Uterus (tissue), 2 donors: ENCODE results near the gene SUFU.

Experiments
- POLR2A ChIP-seq, 2 donors: fragments of 450-650 bp; IDR thresholded peaks; one replicate each; pipeline ENCODE4 v1.6.1; 2016; ENCODE audit warnings: antibody characterized with exemption in 2 of 2, mild to moderate bottlenecking in 1 of 2, moderate library complexity in 1 of 2
- TF ChIP-seq, protein P1 (sequence below), 4 experiments: fragments of 200-600 bp in 2 of 4; fragments of 450-650 bp in 2 of 4; sonication (generic) in 2 of 4; IDR thresholded peaks; one replicate each; pipeline ENCODE4 v1.5.1; 2016 to 2019; ENCODE audit warnings: antibody characterized with exemption in 4 of 4, mild to moderate bottlenecking in 2 of 4, moderate library complexity in 1 of 4

DNA sequence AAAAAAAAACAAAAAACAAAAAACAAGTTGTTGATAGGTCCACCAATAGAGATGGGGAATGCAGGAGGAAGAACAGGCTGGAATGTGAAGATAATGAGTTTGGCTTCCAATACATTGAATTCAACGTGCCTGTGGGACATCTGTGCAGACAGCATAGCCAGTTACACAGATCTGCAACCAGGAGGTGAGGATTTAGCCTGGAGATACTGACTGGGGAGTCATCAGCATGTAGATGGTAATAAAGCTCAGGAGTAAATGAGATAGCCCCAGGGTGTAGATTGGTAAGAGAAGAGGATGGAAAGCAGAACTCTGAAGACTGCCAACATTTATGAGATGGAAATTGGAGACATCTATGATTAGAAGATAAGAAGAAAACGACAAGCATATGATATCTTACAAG lies 135.8 kb downstream of the SUFU start:
- TF ChIP-seq, protein P1, sequence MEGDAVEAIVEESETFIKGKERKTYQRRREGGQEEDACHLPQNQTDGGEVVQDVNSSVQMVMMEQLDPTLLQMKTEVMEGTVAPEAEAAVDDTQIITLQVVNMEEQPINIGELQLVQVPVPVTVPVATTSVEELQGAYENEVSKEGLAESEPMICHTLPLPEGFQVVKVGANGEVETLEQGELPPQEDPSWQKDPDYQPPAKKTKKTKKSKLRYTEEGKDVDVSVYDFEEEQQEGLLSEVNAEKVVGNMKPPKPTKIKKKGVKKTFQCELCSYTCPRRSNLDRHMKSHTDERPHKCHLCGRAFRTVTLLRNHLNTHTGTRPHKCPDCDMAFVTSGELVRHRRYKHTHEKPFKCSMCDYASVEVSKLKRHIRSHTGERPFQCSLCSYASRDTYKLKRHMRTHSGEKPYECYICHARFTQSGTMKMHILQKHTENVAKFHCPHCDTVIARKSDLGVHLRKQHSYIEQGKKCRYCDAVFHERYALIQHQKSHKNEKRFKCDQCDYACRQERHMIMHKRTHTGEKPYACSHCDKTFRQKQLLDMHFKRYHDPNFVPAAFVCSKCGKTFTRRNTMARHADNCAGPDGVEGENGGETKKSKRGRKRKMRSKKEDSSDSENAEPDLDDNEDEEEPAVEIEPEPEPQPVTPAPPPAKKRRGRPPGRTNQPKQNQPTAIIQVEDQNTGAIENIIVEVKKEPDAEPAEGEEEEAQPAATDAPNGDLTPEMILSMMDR (IDR thresholded peaks at IDR 0.05) = no peak
- no peak for TF ChIP-seq POLR2A (IDR thresholded peaks at IDR 0.05)
